HepG2 (cell line): ENCODE measurements around the gene FBXW4. TPM values are rescaled to one million over a fixed set of nuclear protein-coding genes. Genes with fewer than 3 reads are reported as not detected.

ENCODE experiments used
- ATAC-seq: fragments of 200-7000 bp; cut with Tn5 transposase; 3 replicates; pipeline ENCODE4 v1.9.1; 2020; ENCODE audit warnings: mild to moderate bottlenecking, moderate library complexity
- BruUV-seq: library from RNA; stranded (reverse); fragments of 400-500 nt; replicated peaks from 2 replicates; lab custom pipeline; 2021; lab: Mats Ljungman, UMichigan
- CTCF ChIA-PET: fragments of 300-600 bp; formaldehyde crosslinking; extraction: SDS; loops from one replicate; lab custom pipeline; 2021; ENCODE audit warnings: low total read pairs, inconsistent platforms, low intra/inter-chr PET ratio; lab: Yijun Ruan, JAX
- POLR2A ChIA-PET: fragments of 350-600 bp; sonication (Branson Sonifier 250); formaldehyde crosslinking; loops from one replicate; lab custom pipeline; 2020; ENCODE audit warnings: antibody characterized with exemption, inconsistent platforms; lab: Yijun Ruan, JAX
- DNase-seq: peaks from one replicate; pipeline ENCODE4 v3.0.0-alpha.2; 2015; ENCODE audit warnings: low spot score
- FAIRE-seq: peaks from 3 replicates; lab custom pipeline; 2011; peaks lifted over from hg19 to GRCh38; lab: Jason Lieb, UNC
- H2AFZ ChIP-seq: one replicate; pipeline ENCODE4 v1.6.1; 2011; ENCODE audit warnings: low read length, inconsistent platforms
- H3K27ac ChIP-seq: fragments of 300-600 bp; 3 replicates; pipeline ENCODE4 v1.8.0; 2011; ENCODE audit warnings: mixed run types, mild to moderate bottlenecking, mixed read lengths, low read length, inconsistent platforms; ENCODE audit not compliant: insufficient read depth; ENCODE audit errors: extremely low read length
- H3K27me3 ChIP-seq, 2 experiments: fragments of 200-600 bp in 1 of 2; 2 replicates in 1 of 2; 3 replicates in 1 of 2; pipeline versions ENCODE4 v1.6.0 to v1.8.0; 2011; ENCODE audit warnings: low read length in 2 of 2, mild to moderate bottlenecking in 2 of 2, moderate library complexity in 2 of 2, inconsistent platforms in 1 of 2; ENCODE audit not compliant: insufficient read depth in 2 of 2, control insufficient read depth in 1 of 2
- H3K36me3 ChIP-seq, 2 experiments: fragments of 200-600 bp in 1 of 2; replicated peaks in 1 of 2; 2 replicates in 1 of 2; 3 replicates in 1 of 2; pipeline versions ENCODE4 v1.5.1 to v1.8.0; 2011; ENCODE audit warnings: low read length in 2 of 2, inconsistent platforms in 1 of 2; ENCODE audit not compliant: insufficient read depth in 2 of 2, control insufficient read depth in 1 of 2
- H3K4me1 ChIP-seq: 2 replicates; pipeline ENCODE4 v1.5.1; 2012; ENCODE audit warnings: low read length, inconsistent platforms; ENCODE audit not compliant: insufficient read depth
- H3K4me2 ChIP-seq: 2 replicates; pipeline ENCODE4 v1.6.0; 2011; ENCODE audit warnings: low read depth, low read length, inconsistent platforms
- H3K4me3 ChIP-seq, 3 experiments: fragments of 200-600 bp in 1 of 3; sonication (generic), shearing (Covaris generic) in 1 of 3; replicated peaks in 1 of 3; 2 replicates each; pipeline ENCODE4 v1.5.1; 2011 to 2016; ENCODE audit warnings: low read length in 3 of 3, inconsistent platforms in 2 of 3, low read depth in 2 of 3, mild to moderate bottlenecking in 2 of 3, control low read depth in 1 of 3, mixed read lengths in 1 of 3; ENCODE audit not compliant: insufficient read depth in 1 of 3
- H3K79me2 ChIP-seq: one replicate; pipeline ENCODE4 v1.6.1; 2011; ENCODE audit warnings: low read length, inconsistent platforms; ENCODE audit not compliant: insufficient read depth
- H3K9ac ChIP-seq: 2 replicates; pipeline ENCODE4 v1.6.0; 2011; ENCODE audit warnings: mild to moderate bottlenecking, low read depth, low read length, inconsistent platforms; ENCODE audit not compliant: insufficient read depth
- H3K9me3 ChIP-seq: 2 replicates; pipeline ENCODE4 v1.5.1; 2012; ENCODE audit warnings: mild to moderate bottlenecking, low read length
- H4K20me1 ChIP-seq: 2 replicates; pipeline ENCODE4 v1.6.0; 2011; ENCODE audit warnings: inconsistent platforms, mild to moderate bottlenecking, low read length, moderate library complexity; ENCODE audit not compliant: insufficient read depth
- GTF2F1 ChIP-seq: fragments of 150-350 bp; IDR thresholded peaks from 2 replicates; pipeline ENCODE4 v1.6.1; 2014; ENCODE audit warnings: low read length
- HOXA7 ChIP-seq: sonication (generic); formaldehyde crosslinking; IDR thresholded peaks from 2 replicates; pipeline ENCODE4 v1.8.1; 2022; ENCODE audit warnings: mild to moderate bottlenecking, missing genetic modification reagents, moderate library complexity
- NFATC3 ChIP-seq: sonication (generic); formaldehyde crosslinking; IDR thresholded peaks from 2 replicates; pipeline ENCODE4 v1.5.1; 2020; ENCODE audit warnings: mild to moderate bottlenecking, missing genetic modification reagents
- PAF1 ChIP-seq: IDR thresholded peaks from 2 replicates; pipeline ENCODE4 v1.6.1; 2016; ENCODE audit warnings: missing genetic modification reagents, missing compliant biosample characterization
- ZNF326 ChIP-seq: sonication (generic); formaldehyde crosslinking; IDR thresholded peaks from 2 replicates; pipeline ENCODE4 v1.4.0; 2020; ENCODE audit warnings: missing genetic modification reagents, borderline replicate concordance
- ZNF350 ChIP-seq: sonication (generic); formaldehyde crosslinking; IDR thresholded peaks from 2 replicates; pipeline ENCODE4 v1.4.0; 2020; ENCODE audit warnings: mild to moderate bottlenecking, low read depth, missing genetic modification reagents, borderline replicate concordance
- ZNF383 ChIP-seq: sonication (generic); formaldehyde crosslinking; IDR thresholded peaks from 2 replicates; pipeline ENCODE4 v1.4.0; 2020; ENCODE audit warnings: missing genetic modification reagents, mild to moderate bottlenecking, borderline replicate concordance
- ZNF414 ChIP-seq: sonication (generic); formaldehyde crosslinking; IDR thresholded peaks from 2 replicates; pipeline ENCODE4 v1.5.0; 2020; ENCODE audit warnings: missing genetic modification reagents
- ZNF546 ChIP-seq: sonication (generic); formaldehyde crosslinking; conservative IDR thresholded peaks from 2 replicates; pipeline ENCODE4 v1.8.1; 2023; ENCODE audit warnings: mild to moderate bottlenecking, missing genetic modification reagents
- ZNF709 ChIP-seq: sonication (generic); formaldehyde crosslinking; IDR thresholded peaks from 2 replicates; pipeline ENCODE4 v1.5.0; 2020; ENCODE audit warnings: mild to moderate bottlenecking, missing genetic modification reagents
- ZNF75D ChIP-seq: sonication (generic); formaldehyde crosslinking; IDR thresholded peaks from 2 replicates; pipeline ENCODE4 v1.8.1; 2023; ENCODE audit warnings: missing genetic modification reagents, mild to moderate bottlenecking, borderline replicate concordance
- ZNF761 ChIP-seq: sonication (generic); formaldehyde crosslinking; conservative IDR thresholded peaks from 2 replicates; pipeline ENCODE4 v1.4.0; 2020; ENCODE audit warnings: mild to moderate bottlenecking, missing genetic modification reagents
- ZNF777 ChIP-seq: sonication (generic); formaldehyde crosslinking; IDR thresholded peaks from 2 replicates; pipeline ENCODE4 v1.4.0; 2020; ENCODE audit warnings: missing genetic modification reagents
- ZSCAN22 ChIP-seq: sonication (generic); formaldehyde crosslinking; IDR thresholded peaks from 2 replicates; pipeline ENCODE4 v1.4.0; 2020; ENCODE audit warnings: mild to moderate bottlenecking, missing genetic modification reagents
- WGBS: methylation state at CpG from one replicate; pipeline ENCODE4 v1.1.6; 2017; ENCODE audit warnings: low lambda C conversion rate; 5-methylcytosine and 5-hydroxymethylcytosine counted together
- in situ Hi-C: cut with HindIII; loops from 2 replicates; pipeline ENCODE4 v1.10.0; 2017; ENCODE audit warnings: low pct_unique_long_range_greater_than_20kb; ENCODE audit not compliant: extremely low pct_ligation_motif_present
- intact Hi-C: fragments of 100-400 bp; cut with micrococcal nuclease; formaldehyde crosslinking; loops from one replicate; pipeline ENCODE4 v1.10.0; 2022; ENCODE audit not compliant: unreplicated experiment
- polyA plus RNA-seq, 8 experiments: library from polyadenylated mRNA; depleted of rRNA in 3 of 8; stranded (reverse) in 7 of 8; unstranded in 1 of 8; fragments of >200 nt; fragmentation: Illumina TruSeq in 4 of 8; extraction: Trizol in 4 of 8; gene quantifications; 2 replicates each; pipeline versions ENCODE4 v1.2.1 to v1.2.3, GENCODE V29; 2011 to 2016; ENCODE audit warnings: low read depth in 4 of 8, missing spikeins in 1 of 8, mixed read lengths in 1 of 8; ENCODE audit not compliant: insufficient read depth in 1 of 8
- total RNA-seq, 5 experiments: library from RNA; depleted of rRNA; stranded (reverse); fragments of >200 nt; fragmentation: Illumina TruSeq; extraction: Trizol; gene quantifications; 2 replicates each; pipeline ENCODE4 v1.2.3, GENCODE V29; 2016; ENCODE audit warnings: low read depth in 1 of 5
- TF ChIP-seq, protein P1 (sequence below): sonication (generic); formaldehyde crosslinking; IDR thresholded peaks from 2 replicates; pipeline ENCODE4 v1.5.0; 2020; ENCODE audit warnings: mild to moderate bottlenecking, missing genetic modification reagents, borderline replicate concordance

The FBXW4 gene
- total and polyA plus RNA-seq, 2 of the 13 experiments (the other 11 are each of a cell fraction or from before 2014, with no cell fraction given), result 23.5 to 33.7 TPM

GRCh38 chr10:101572785-101573184 lies 122.2 kb downstream of the FBXW4 start (continued):
- TF ChIP-seq, protein P1, sequence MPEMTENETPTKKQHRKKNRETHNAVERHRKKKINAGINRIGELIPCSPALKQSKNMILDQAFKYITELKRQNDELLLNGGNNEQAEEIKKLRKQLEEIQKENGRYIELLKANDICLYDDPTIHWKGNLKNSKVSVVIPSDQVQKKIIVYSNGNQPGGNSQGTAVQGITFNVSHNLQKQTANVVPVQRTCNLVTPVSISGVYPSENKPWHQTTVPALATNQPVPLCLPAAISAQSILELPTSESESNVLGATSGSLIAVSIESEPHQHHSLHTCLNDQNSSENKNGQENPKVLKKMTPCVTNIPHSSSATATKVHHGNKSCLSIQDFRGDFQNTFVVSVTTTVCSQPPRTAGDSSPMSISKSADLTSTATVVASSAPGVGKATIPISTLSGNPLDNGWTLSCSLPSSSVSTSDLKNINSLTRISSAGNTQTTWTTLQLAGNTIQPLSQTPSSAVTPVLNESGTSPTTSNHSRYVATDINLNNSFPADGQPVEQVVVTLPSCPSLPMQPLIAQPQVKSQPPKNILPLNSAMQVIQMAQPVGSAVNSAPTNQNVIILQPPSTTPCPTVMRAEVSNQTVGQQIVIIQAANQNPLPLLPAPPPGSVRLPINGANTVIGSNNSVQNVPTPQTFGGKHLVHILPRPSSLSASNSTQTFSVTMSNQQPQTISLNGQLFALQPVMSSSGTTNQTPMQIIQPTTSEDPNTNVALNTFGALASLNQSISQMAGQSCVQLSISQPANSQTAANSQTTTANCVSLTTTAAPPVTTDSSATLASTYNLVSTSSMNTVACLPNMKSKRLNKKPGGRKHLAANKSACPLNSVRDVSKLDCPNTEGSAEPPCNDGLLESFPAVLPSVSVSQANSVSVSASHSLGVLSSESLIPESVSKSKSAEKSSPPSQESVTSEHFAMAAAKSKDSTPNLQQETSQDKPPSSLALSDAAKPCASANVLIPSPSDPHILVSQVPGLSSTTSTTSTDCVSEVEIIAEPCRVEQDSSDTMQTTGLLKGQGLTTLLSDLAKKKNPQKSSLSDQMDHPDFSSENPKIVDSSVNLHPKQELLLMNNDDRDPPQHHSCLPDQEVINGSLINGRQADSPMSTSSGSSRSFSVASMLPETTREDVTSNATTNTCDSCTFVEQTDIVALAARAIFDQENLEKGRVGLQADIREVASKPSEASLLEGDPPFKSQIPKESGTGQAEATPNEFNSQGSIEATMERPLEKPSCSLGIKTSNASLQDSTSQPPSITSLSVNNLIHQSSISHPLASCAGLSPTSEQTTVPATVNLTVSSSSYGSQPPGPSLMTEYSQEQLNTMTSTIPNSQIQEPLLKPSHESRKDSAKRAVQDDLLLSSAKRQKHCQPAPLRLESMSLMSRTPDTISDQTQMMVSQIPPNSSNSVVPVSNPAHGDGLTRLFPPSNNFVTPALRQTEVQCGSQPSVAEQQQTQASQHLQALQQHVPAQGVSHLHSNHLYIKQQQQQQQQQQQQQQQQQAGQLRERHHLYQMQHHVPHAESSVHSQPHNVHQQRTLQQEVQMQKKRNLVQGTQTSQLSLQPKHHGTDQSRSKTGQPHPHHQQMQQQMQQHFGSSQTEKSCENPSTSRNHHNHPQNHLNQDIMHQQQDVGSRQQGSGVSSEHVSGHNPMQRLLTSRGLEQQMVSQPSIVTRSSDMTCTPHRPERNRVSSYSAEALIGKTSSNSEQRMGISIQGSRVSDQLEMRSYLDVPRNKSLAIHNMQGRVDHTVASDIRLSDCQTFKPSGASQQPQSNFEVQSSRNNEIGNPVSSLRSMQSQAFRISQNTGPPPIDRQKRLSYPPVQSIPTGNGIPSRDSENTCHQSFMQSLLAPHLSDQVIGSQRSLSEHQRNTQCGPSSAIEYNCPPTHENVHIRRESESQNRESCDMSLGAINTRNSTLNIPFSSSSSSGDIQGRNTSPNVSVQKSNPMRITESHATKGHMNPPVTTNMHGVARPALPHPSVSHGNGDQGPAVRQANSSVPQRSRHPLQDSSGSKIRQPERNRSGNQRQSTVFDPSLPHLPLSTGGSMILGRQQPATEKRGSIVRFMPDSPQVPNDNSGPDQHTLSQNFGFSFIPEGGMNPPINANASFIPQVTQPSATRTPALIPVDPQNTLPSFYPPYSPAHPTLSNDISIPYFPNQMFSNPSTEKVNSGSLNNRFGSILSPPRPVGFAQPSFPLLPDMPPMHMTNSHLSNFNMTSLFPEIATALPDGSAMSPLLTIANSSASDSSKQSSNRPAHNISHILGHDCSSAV, result no peak
- TF ChIP-seq ZSCAN22 (CRISPR knock-in tag), result no peak

DNA sequence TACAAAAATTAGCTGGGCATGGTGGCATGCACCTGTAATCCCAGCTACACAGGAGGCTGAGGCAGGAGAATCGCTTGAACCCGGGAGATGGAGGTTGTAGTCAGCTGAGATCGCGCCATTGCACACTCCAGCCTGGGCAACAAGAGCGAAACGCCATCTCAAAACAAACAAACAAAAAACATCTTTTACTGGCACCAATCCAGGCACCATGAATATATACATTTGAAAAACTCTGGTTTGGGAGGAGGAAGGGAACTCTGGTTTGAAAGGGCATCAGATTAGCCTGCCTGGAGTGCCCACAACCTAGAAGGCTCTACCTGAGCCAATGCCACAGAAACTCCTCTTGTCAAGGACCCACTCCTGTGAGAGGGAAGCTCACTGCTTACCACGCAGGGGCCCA lies 122.8 kb downstream of the FBXW4 start:
- Histone ChIP-seq H3K36me3 (no peaks in the 10 kb centered on the region), H2AFZ (no peak overlapping the region), H3K79me2 (no peaks in the 10 kb centered on the region), H3K9me3 (no peaks in the 10 kb centered on the region), H4K20me1 (no peaks in the 10 kb centered on the region), H3K4me2 (no peak overlapping the region), H3K27me3 (peaks cover 0 to 31% of the 10 kb centered on the region in 2 experiments; a peak in 4 of 5 replicates), H3K4me1 (peaks cover 30% of the 10 kb centered on the region), H3K4me3 (no peak overlapping the region), H3K27ac (no peak overlapping the region), H3K9ac (no peak overlapping the region)
- ChIA-PET CTCF (no interaction called here), POLR2A (interaction anchor here (2.3 kb wide), 1 partner anchor 15 kb away, joined by 10 read pairs; the partner anchor contains the start of genes DPCD and POLL)
- in situ Hi-C loops, result loop anchor here (5.0 kb wide), 1 partner anchor 280 kb away; no protein-coding TSS in a partner anchor
- ATAC-seq (no peak), DNase-seq (no peak), FAIRE-seq (no peak)
- WGBS, result 94% methylated on average over 7 of the region's 7 CpGs
- no TSS peak for BruUV-seq
- intact Hi-C loops, result loop anchor here (5.0 kb wide), 1 partner anchor 280 kb away; no protein-coding TSS in a partner anchor
- TF ChIP-seq ZNF383 (CRISPR knock-in tag) (no peak), ZNF326 (CRISPR knock-in tag) (no peak), GTF2F1 (no peak), ZNF777 (CRISPR knock-in tag) (no peak), HOXA7 (no peak), NFATC3 (CRISPR knock-in tag) (no peak), ZNF350 (CRISPR knock-in tag) (no peak), PAF1 (no peak), ZNF709 (no peak), ZNF414 (CRISPR knock-in tag) (no peak), ZNF546 (CRISPR knock-in tag) (no peak), ZNF761 (no peak), ZNF75D (CRISPR knock-in tag) (no peak)
